ENCODE measurements around the gene TIAM2.
"Not testable (repeated sequence)": the region's sequence is repeated elsewhere in the genome, so short reads cannot be mapped to it uniquely, and the experiment has no call there.

TIAM2 gene

GRCh38 chr6:154995254-154996015, at the start of gene TIAM2:
TSS of gene TIAM2 (plus strand) at chr6:154995315. CDS start at chr6:155129224, 133,909 bp downstream.
- DNase-seq = no peak

- DNase-seq = no peak
These were observed 44.2 kb upstream of the TIAM2 start for GRCh38 chr6:154950979-154951344.

GRCh38 chr6:154951345-154952200, 43.5 kb upstream of the TIAM2 start:
- DNase-seq = no peak

- no peak for DNase-seq
These were observed 41.5 kb upstream of the TIAM2 start for GRCh38 chr6:154953644-154954043.

GRCh38 chr6:154954347-154954746, 40.8 kb upstream of the TIAM2 start:
- DNase-seq = no peak

DNA sequence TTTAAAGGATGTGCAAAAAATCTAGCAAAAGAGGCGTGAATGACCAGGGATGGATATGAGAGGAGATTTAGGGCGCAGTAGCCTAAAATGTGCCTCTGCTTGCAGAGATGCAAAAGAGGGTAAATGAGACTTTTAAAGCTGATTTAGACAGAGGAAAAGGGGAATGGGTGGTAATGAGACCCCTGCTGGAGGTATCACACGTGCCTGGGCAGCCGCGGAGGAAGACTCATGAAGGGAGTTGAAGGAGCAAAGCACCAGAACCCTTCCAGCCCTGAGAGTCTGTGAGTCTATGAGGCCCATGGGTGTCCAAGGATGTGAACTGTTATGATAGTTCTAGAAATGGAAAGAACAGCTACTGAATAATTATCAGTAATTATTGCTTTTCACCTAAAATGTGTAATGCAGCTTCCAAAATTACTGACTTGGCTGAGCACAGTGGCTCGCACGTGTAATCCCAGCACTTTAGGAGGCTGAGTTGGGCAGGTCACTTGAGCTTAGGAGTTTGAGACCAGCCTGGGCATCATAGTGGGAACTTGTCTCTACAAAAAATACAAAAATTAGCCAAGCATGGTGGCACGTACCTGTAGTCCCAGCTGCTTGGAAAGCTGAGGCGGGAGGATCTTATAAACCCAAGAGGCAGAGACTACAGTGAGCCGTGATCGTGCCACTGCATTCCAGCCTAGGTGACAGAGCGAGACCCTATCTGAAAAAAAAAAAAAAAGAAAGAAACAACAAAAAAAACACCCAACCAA, 38.2 kb upstream of the TIAM2 start:
- DNase-seq = no peak

- no peak for DNase-seq
These were observed 36.6 kb upstream of the TIAM2 start for GRCh38 chr6:154958469-154958868.

DNA sequence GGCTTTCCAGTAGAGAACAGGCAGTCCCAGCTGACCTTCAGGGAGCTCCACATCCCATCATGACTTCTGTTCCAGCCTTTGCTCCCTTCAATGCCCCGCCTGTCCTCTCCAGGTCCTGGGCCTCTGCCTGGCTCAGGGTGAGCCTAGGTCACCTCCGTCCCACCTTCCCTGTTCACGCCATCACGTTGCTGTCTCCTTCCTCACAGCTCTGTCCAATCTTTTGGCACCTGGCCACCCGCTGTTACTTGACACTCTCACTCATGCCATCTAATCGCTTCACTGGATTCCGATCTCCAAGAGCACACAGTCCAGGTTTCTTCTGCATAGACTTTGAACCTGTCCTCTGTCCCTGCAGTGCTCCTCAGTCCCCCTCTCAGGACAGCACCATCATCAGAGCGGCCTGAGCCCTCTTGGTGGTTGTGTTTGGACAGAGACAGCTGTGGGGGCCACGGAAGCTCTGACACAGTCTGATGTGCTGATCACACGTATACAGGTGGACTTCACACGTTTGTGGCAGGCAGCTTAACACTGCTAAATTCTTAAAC, 34.7 kb upstream of the TIAM2 start:
- no peak for DNase-seq

DNA sequence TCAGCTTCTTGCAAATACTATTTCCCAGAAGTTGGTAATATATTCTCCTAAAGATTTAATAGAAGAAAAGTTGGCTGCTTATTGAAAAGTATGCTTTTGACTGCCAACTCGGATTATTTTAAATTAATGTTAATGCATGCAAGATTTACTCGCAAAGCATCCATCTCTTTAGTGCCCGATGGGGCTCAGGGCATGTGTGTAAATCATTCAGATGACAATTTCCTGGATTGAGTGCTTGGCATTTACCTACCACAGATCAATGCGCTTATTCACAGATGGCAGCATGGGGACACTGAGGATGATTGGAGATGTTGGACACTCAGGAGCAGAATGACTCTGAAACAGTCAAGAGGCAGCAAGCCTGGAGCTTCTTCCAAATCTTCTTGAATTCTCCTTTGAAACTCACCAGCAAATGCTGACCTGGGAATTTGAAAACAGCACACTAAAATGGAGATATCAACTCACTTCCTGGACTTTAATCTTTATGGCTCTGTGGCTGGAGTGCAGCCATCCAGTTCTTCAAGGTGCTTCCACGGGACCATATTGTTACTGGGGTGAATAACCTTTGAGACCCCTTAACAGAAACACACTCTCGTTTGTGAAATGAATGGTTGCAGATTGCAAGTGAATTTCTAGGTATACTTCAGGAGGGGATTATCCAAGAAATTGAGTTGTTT, 34.1 kb upstream of the TIAM2 start:
- no peak for DNase-seq

GRCh38 chr6:154962753-154963152, 32.4 kb upstream of the TIAM2 start:
- DNase-seq = no peak

DNA sequence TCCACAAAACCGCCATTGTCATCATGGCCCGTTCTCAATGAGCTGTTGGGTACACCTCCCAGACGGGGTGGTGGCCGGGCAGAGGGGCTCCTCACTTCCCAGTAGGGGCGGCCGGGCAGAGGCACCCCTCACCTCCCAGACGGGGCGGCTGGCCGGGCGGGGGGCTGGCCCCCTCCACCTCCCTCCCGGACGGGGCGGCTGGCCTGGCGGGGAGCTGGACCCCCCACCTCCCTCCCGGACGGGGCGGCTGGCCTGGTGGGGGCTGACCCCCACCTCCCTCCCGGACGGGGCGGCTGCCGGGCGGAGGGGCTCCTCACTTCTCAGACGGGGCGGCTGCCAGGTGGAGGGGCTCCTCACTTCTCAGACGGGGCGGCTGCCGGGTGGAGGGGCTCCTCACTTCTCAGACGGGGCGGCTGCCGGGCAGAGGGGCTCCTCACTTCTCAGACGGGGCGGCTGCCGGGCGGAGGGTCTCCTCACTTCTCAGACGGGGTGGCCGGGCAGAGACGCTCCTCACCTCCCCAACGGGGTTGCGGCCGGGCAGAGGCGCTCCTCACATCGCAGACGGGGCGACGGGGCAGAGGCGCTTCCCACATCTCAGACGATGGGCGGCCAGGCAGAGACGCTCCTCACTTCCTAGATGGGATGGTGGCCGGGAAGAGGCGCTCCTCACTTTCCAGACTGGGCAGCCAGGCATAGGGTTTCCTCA, 28.9 kb upstream of the TIAM2 start:
- DNase-seq = not testable (repeated sequence)

GRCh38 chr6:154969796-154970195, 25.3 kb upstream of the TIAM2 start:
- DNase-seq = no peak

GRCh38 chr6:154974485-154975149, 20.5 kb upstream of the TIAM2 start:
- no peak for DNase-seq

DNA sequence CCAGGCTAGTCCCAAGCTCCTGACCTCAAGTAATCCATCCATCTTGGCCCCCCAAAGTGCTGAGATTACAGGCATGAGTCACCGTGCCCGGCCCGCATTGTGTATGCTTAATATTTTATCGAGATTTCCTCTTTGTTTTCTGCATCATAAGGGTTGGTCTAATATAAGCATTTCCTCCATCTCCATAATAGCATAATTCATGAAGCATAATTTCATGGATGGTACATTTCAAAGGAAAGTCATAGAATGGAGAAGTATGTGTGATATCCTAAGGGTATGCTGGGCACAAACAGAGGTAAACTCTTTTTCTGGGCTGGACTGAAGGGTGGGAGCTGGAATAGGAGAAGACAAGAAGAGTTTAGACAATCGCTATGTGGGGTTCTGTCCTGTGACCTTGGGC, 17.5 kb upstream of the TIAM2 start:
- DNase-seq = no peak

GRCh38 chr6:154980273-154981078, 14.6 kb upstream of the TIAM2 start:
- no peak for DNase-seq

GRCh38 chr6:154981079-154981870, 13.8 kb upstream of the TIAM2 start:
- DNase-seq = no peak

DNA sequence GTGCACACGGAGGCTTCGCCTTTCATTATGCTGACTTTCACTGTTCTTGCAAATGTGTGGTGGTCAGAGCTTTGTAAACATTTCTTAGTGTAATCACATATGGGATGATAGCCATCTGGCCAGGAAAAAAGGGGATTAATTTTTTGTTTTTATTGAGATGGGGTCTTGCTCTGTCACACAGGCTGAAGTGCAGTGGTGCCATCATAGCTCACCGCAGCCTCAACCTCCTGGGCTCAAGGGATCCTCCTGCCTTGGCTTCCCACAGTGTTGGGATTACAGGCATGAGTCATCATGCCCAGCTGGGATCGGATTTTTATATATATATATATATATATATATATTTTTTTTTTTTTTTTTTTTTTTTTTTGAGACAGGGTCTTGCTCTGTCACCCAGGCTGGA, 11.0 kb upstream of the TIAM2 start:
- no peak for DNase-seq

DNA sequence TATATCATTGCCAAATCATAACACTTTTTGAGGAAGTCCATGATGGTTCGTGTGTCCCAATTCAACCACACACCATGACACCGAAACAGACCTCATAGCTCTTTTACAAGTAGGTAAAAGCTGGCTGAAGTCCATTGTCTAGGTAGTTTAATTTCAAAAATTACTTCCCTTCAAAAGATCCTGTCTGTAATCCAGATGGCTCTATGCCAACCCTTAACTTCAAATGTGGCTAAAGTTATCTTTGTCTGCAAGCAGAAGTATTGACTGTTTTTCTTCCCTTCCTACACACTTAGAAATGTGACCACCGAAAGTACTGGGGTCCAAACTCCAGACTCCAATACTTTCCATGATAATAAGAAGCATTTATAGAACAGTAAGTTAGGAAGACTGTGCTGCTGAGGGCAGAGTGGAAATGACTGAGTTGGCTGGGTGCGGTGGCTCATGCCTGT, 8.3 kb upstream of the TIAM2 start:
- no peak for DNase-seq

- DNase-seq = no peak
These were observed 5.7 kb upstream of the TIAM2 start for GRCh38 chr6:154989448-154989847.

DNA sequence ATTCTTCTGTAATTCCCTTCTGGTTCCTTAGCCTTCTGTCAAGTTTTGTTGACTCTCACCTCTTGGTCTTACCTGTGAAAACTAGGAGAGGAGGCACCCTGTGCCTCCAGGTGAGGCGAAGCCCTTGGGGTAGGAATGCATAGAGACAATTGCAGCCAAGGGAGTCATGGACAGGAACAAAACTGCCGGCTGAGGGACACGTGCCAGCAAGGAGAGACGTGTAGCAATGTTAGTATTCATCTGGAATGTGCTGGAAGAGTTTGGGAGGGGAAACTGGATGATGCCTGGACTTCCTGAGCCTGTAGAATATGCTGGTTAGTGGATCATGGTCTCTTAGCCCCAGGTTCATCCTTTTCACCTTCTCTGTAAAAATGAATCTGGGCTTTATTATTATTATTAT, 3.9 kb upstream of the TIAM2 start:
- DNase-seq = no peak
